Heart left ventricle (tissue), 16 donors: ENCODE results near the gene AAMDC. TPM values are rescaled to one million over a fixed set of nuclear protein-coding genes. Genes with fewer than 3 reads are reported as not detected.
A peak's percentile ranks its signal among the peaks of the same experiment; 100 is the strongest.
"Not testable (repeated sequence)": the region's sequence is repeated elsewhere in the genome, so short reads cannot be mapped to it uniquely, and the experiment has no call there.

Experiments
- ATAC-seq, 4 donors: fragments of 200-7000 bp; cut with Tn5 transposase; one replicate each; pipeline ENCODE4 v1.9.1; 2020 to 2022; ENCODE audit warnings: moderate library complexity in 4 of 4, mild to moderate bottlenecking in 3 of 4, moderate number of reproducible peaks in 1 of 4
- DNase-seq, 5 donors: peaks; one replicate each; pipeline ENCODE4 v3.0.0-alpha.2; 2020
- H3K27ac ChIP-seq, 12 donors: fragments of 200-600 bp; sonication (generic) in 4 of 12; one replicate each; pipeline versions ENCODE4 v1.5.0 to v1.8.0; 2016 to 2022; ENCODE audit warnings: mild to moderate bottlenecking in 2 of 12
- H3K27me3 ChIP-seq, 9 donors: fragments of 200-600 bp; sonication (generic) in 2 of 9; one replicate each; pipeline versions ENCODE4 v1.5.1 to v1.8.0; 2016 to 2022; ENCODE audit warnings: mild to moderate bottlenecking in 3 of 9
- H3K36me3 ChIP-seq, 9 donors: fragments of 200-600 bp; sonication (generic) in 2 of 9; one replicate each; pipeline versions ENCODE4 v1.5.0 to v1.8.0; 2018 to 2022; ENCODE audit warnings: mild to moderate bottlenecking in 2 of 9
- H3K4me1 ChIP-seq, 12 donors: fragments of 200-600 bp; sonication (generic) in 4 of 12; one replicate each; pipeline versions ENCODE4 v1.5.0 to v1.8.0; 2016 to 2022; ENCODE audit warnings: mild to moderate bottlenecking in 3 of 12
- H3K4me3 ChIP-seq, 12 donors: fragments of 200-600 bp; sonication (generic) in 4 of 12; one replicate each; pipeline versions ENCODE4 v1.5.0 to v1.8.0; 2017 to 2022; ENCODE audit warnings: mild to moderate bottlenecking in 9 of 12, moderate library complexity in 4 of 12
- H3K9me3 ChIP-seq, 12 donors: fragments of 200-600 bp; sonication (generic) in 4 of 12; one replicate each; pipeline versions ENCODE4 v1.5.0 to v1.8.0; 2016 to 2022; ENCODE audit warnings: mild to moderate bottlenecking in 1 of 12
- CTCF ChIP-seq, 12 donors: fragments of 200-600 bp; sonication (generic) in 4 of 12; IDR thresholded peaks; one replicate each; pipeline versions ENCODE4 v1.5.0 to v1.8.0; 2018 to 2022; ENCODE audit warnings: antibody characterized with exemption in 12 of 12, mild to moderate bottlenecking in 5 of 12
- POLR2A ChIP-seq, 2 donors: fragments of 450-650 bp; IDR thresholded peaks; one replicate each; pipeline ENCODE4 v1.6.1; 2017; ENCODE audit warnings: antibody characterized with exemption in 2 of 2, mild to moderate bottlenecking in 2 of 2, moderate library complexity in 2 of 2
- WGBS, 4 donors: extraction: QIAGEN DNeasy Blood & Tissue Kit in 2 of 4; methylation state at CpG; one replicate each; pipeline versions ENCODE4 v1.1.5 to v1.1.7; 2013 to 2018; 5-methylcytosine and 5-hydroxymethylcytosine counted together
- intact Hi-C, 10 donors: fragments of 100-400 bp; cut with DNase I; formaldehyde crosslinking; loops; one replicate each; pipeline versions ENCODE4 v1.11.1 to v1.14.2; 2022
- polyA plus RNA-seq, 2 donors: library from polyadenylated mRNA; stranded (reverse); fragments of 200-250 nt; gene quantifications; one replicate each; pipeline ENCODE4 v1.2.3, GENCODE V29; 2013
- total RNA-seq, 9 donors: library from RNA; depleted of rRNA in 2 of 9; stranded (reverse); fragments of >200 nt in 2 of 9; fragmentation: NEBNext Ultra II Directional in 3 of 9; extraction: Animal tissue kit (Norgen Biotek cat#: 25700) in 3 of 9; gene quantifications; one replicate each; pipeline versions ENCODE4 v1.1.0 to v1.2.4, GENCODE V29; 2016 to 2023
- donor health status: ischemic (EF 13 %, LVEDD 7.1; RV severe dilation, severe dysfunction).
- donor health status: healthy with polysubstance abuse.
- donor health status: DM: no; HTN: yes; CAD: no.
- donor health status: DM: no; HTN: no; CAD: no.
- donor health status: ischemic (EF 25% LVEDD 6.9; RV normal size, moderate dysfunction).
- donor health status: ischemic (EF 25% LVEDD 5.7; RV mildly dilated, moderate dysfunction).
- donor health status: healthy.
- donor health status: DM: yes; HTN: yes; CAD: no.
- donor health status: ischemic (EF 35%, LVEDD 5.7; RV mildly dilated, moderate dysfunction).
- donor health status: nonischemic (EF 11% LVEDD 7.7; RV severe dilation, severe dysfunction).
- donor health status: DM: yes; HTN: yes; CAD: no.
- donor health status: PGD.
- donor health status: ischemic (EF 29% LVEDD 5.4; RV normal size, mild dysfunction).
- donor health status: nonischemic (EF 23%, LVEDD 6.1; RV moderate dilation, normal function).

Gene AAMDC
- total and polyA plus RNA-seq, 11 donors: 56.9 to 337 (median 99.7) TPM

- no peak for DNase-seq
- ATAC-seq: no peak
- Histone ChIP-seq H3K36me3 (peaks cover 0 to 72% (median 68%) of the 10 kb centered on the region in 9 donors), H3K4me1 (peaks cover 0 to 1% (median 0%) of the 10 kb centered on the region in 12 donors), H3K4me3 (no peak overlapping the region), H3K9me3 (no peaks in the 10 kb centered on the region), H3K27ac (no peak overlapping the region), H3K27me3 (no peaks in the 10 kb centered on the region)
- WGBS, 4 donors: 84 to 94% (median 90%) methylated on average over 6 of the region's 6 CpGs
- intact Hi-C loops: no loop called here
- TF ChIP-seq CTCF (IDR thresholded peaks at IDR 0.05): no peak
- TF ChIP-seq POLR2A (IDR thresholded peaks at IDR 0.05): no peak
Measured at GRCh38 chr11:77884186-77884828, 63.4 kb downstream of the AAMDC start.

GRCh38 chr11:77884829-77885190 is 63.9 kb downstream of the AAMDC start:
- DNase-seq: no peak
- intact Hi-C loops: no loop called here
- Histone ChIP-seq H3K4me1 (no peaks in the 10 kb centered on the region), H3K27me3 (no peaks in the 10 kb centered on the region), H3K9me3 (no peaks in the 10 kb centered on the region), H3K27ac (no peak overlapping the region), H3K4me3 (no peak overlapping the region), H3K36me3 (peaks cover 0 to 72% (median 68%) of the 10 kb centered on the region in 9 donors)
- no peak for ATAC-seq
- no peak for TF ChIP-seq POLR2A (IDR thresholded peaks at IDR 0.05)
- TF ChIP-seq CTCF (IDR thresholded peaks at IDR 0.05): no peak
- WGBS, 4 donors: 97 to 98% (median 97%) methylated on average over 6 of the region's 6 CpGs

- ATAC-seq (no peak), DNase-seq (no peak)
- intact Hi-C loops: no loop called here
- Histone ChIP-seq H3K4me1 (peaks cover 0 to 4% (median 0%) of the 10 kb centered on the region in 12 donors), H3K9me3 (no peaks in the 10 kb centered on the region), H3K27ac (no peak overlapping the region), H3K36me3 (peaks cover 0 to 69% (median 61%) of the 10 kb centered on the region in 9 donors), H3K27me3 (no peaks in the 10 kb centered on the region), H3K4me3 (no peak overlapping the region)
- WGBS, 4 donors: 87 to 96% (median 93%) methylated on average over 18 of the region's 18 CpGs
- TF ChIP-seq POLR2A (IDR thresholded peaks at IDR 0.05) (no peak), CTCF (IDR thresholded peaks at IDR 0.05) (no peak)
Measured at GRCh38 chr11:77886401-77886800, 65.5 kb downstream of the AAMDC start.

GRCh38 chr11:77889045-77889444 is 68.1 kb downstream of the AAMDC start:
- ATAC-seq, DNase-seq, H3K27ac ChIP-seq, intact Hi-C loops, H3K4me3 ChIP-seq, H3K9me3 ChIP-seq, H3K4me1 ChIP-seq, H3K27me3 ChIP-seq: not testable (repeated sequence)
- peaks cover 0 to 71% (median 60%) of the 10 kb centered on the region in 9 donors for H3K36me3 ChIP-seq
- 90 to 98% (median 91%) methylated on average over 5 of the region's 5 CpGs for WGBS, 4 donors

GRCh38 chr11:77890100-77890614 is 69.2 kb downstream of the AAMDC start:
- H3K27ac ChIP-seq, H3K4me3 ChIP-seq, H3K9me3 ChIP-seq, DNase-seq, H3K4me1 ChIP-seq, H3K27me3 ChIP-seq, intact Hi-C loops, ATAC-seq: not testable (repeated sequence)
- H3K36me3 ChIP-seq: peaks cover 0 to 69% (median 56%) of the 10 kb centered on the region in 9 donors

- intact Hi-C loops: not testable (repeated sequence)
Measured at GRCh38 chr11:77890619-77891056, 69.7 kb downstream of the AAMDC start.

GRCh38 chr11:77891256-77891655 is 70.3 kb downstream of the AAMDC start:
- H3K4me1 ChIP-seq, H3K9me3 ChIP-seq, intact Hi-C loops, H3K27ac ChIP-seq, DNase-seq, H3K4me3 ChIP-seq, H3K27me3 ChIP-seq, ATAC-seq: not testable (repeated sequence)
- H3K36me3 ChIP-seq: peaks cover 0 to 60% (median 49%) of the 10 kb centered on the region in 9 donors
- 88 to 95% (median 94%) methylated on average over 6 to 7 of the region's 7 CpGs for WGBS, 4 donors

More at GRCh38 chr11:77890619-77891056, 69.7 kb downstream of the AAMDC start:
- peak in 1 of 4 donors; percentile 10 for ATAC-seq
- 53 to 69% (median 63%) methylated on average over 4 of the region's 4 CpGs for WGBS, 4 donors
- H3K4me3 ChIP-seq, H3K27me3 ChIP-seq, DNase-seq, H3K9me3 ChIP-seq, H3K4me1 ChIP-seq, H3K27ac ChIP-seq: not testable (repeated sequence)
- peaks cover 0 to 64% (median 53%) of the 10 kb centered on the region in 9 donors for H3K36me3 ChIP-seq

GRCh38 chr11:77891703-77892102 is 70.8 kb downstream of the AAMDC start:
- H3K4me3 ChIP-seq, H3K4me1 ChIP-seq, H3K27me3 ChIP-seq, H3K27ac ChIP-seq, intact Hi-C loops, H3K9me3 ChIP-seq, DNase-seq, ATAC-seq: not testable (repeated sequence)
- H3K36me3 ChIP-seq: peaks cover 0 to 56% (median 48%) of the 10 kb centered on the region in 9 donors
- 91 to 95% (median 93%) methylated on average over 2 to 4 of the region's 4 CpGs for WGBS, 4 donors
